ENCODE measurements around the gene PRDM2. TPM values are rescaled to one million over a fixed set of nuclear protein-coding genes. Genes with fewer than 3 reads are reported as not detected.
A peak's percentile ranks its signal among the peaks of the same experiment; 100 is the strongest.

The PRDM2 gene
- total RNA-seq, 1 experiment from 2014 or later, result 12.2 TPM

DNA sequence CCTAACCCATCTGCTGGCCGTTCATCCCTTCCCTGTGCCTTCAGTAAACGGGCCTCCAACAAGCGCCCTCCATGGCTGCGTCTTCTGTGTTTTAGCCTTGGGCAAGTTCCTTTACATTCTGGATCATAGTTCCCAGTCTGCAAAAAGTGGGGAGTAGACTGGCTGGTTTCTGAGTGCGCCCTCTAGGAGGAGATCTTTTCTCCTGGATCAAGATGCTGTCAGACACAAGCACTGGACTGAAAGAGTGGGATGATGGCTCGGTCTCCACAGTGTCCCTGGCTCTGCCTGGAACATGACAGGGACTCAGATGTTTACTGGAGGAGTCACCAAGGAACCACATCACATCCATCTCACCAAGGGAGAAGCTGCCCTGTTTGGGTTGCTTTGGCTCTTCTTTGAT is 88.8 kb downstream of the PRDM2 start:
- no peak for DNase-seq (ENCODE audit: low read depth)

- no peak for DNase-seq (ENCODE audit: low read depth)
Observed at GRCh38 chr1:13790290-13791030, 90.5 kb downstream of the PRDM2 start.

GRCh38 chr1:13792419-13792818 is 92.4 kb downstream of the PRDM2 start:
- no peak for DNase-seq (ENCODE audit: low read depth)

DNA sequence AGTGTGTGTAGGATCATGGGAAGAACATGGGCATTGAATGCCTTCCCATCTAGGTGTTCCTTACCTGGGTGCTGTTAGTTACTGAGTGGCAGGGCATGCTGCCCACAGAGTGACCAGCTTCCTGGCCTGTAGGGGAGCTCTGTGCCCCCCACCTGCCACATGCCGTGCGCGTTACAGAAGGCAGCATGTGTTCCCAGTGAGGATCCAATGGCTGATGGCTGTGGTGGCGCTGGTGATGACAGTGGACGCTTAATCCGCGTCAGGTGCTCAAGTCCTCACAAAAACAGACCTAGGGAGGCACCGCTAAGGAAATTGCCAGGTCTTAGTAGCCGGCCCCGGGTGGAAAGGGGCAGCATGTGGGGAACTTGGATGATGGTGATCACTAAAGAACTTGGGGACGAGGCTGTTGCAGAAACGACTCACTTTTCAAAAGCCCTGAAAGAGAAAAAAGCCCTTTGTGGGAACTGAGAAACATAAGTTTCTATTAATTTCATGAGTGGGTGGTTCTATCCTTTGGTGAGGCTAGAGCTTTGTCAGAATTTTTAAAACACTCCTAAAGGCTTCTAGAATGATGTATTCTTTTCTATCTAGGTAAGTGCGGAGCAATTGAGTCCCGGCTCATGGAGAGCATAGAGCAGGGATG is 93.2 kb downstream of the PRDM2 start:
- DNase-seq (ENCODE audit: low read depth), result no peak

- DNase-seq (ENCODE audit: low read depth), result no peak
Observed at GRCh38 chr1:13794231-13795187, 94.5 kb downstream of the PRDM2 start.

DNA sequence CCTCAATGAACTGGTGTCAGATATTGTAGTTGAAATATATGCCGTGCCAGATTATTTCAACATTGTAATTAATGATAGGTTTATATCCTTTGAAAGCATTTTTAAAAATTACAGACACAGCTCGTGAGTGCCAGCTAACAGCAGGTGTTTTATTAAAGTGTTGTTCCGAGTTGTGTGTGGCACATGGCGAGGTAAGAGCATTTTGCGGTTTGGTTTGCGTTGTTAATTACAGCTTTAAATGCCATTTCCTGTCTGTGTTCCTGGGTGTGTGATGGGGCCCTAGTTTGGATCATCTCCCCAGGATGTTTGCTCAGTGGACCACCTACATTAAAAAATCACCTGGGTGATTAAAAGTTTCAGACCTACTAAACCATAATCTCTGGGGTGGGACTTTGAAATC is 97.4 kb downstream of the PRDM2 start:
- DNase-seq (ENCODE audit: low read depth), result no peak

DNA sequence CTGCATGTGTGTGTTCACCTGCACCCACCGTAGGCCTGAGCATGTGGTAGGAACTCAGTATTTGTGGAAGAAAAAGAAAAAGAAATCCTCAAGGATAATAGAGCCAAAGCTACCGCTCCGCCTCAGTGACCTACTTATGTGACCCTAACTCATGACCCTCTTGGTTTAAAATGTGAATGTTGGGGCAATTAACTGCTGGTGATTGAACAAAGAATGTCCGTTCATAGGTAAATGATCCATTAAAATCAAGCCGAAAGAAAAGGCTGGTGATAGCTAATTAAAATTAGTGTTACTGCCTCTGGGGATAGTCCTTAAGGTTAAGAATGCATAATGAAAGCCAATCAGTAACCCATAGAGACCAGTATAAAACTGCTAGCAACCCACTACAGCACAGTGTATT is 98.1 kb downstream of the PRDM2 start:
- DNase-seq (ENCODE audit: low read depth), result no peak

DNA sequence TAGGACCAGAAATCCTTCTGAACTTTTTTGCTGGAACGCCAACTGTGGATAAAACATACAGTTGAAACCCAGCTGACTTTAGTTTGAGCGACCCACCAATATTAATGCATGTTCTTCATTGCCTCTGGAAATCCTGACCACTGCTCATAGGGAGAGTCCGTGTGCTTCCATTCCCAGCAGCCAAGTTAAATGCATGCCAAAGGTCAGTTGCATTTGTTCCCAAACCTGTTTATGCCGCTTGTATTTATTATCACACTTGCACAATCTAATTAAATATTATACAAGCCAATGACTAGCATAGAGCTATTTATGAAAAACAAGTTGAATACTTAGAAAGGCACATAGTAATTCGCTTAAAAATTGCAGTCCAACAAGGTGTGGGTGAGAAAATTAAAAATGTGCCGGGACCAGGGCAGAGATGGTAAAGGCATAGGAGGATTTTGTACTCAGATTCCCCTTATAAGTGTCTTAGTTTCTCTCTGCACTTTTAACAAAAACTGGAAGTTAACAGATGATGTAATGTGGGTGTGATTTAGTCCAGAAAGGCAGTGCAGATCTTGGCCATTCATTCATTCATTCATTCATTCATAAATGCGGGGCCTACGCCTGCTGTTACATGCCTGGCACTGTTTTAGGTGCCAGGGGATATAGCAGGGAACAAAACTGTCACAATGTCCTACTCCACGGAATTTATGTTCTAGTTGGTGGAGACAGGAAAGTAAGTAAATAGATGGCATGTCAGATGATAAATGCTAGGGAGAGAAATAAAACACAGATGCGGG is 99.7 kb downstream of the PRDM2 start:
- DNase-seq (ENCODE audit: low read depth), result no peak

DNA sequence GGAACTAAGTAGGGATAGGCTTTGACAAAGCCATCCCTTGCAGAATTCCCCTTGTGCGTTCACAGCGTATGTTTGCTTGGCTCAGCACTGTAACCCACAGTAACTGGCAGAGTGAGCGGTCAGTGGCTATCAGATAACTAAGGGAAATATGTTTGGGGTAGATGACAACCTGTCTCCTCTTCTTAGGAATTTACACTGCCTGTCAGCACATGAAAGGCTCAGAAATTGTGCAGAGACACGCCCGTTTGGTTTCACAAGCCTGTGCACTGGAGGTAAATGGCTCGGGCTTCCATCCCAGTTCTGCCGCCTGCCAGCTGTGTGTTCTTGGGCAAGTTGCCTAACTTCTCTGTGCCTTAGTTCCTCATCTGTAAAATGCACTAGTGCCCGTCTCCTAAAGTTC is 101.2 kb downstream of the PRDM2 start:
- no peak for DNase-seq (ENCODE audit: low read depth)

GRCh38 chr1:13801655-13802486 is 101.9 kb downstream of the PRDM2 start:
- no peak for DNase-seq (ENCODE audit: low read depth)

DNA sequence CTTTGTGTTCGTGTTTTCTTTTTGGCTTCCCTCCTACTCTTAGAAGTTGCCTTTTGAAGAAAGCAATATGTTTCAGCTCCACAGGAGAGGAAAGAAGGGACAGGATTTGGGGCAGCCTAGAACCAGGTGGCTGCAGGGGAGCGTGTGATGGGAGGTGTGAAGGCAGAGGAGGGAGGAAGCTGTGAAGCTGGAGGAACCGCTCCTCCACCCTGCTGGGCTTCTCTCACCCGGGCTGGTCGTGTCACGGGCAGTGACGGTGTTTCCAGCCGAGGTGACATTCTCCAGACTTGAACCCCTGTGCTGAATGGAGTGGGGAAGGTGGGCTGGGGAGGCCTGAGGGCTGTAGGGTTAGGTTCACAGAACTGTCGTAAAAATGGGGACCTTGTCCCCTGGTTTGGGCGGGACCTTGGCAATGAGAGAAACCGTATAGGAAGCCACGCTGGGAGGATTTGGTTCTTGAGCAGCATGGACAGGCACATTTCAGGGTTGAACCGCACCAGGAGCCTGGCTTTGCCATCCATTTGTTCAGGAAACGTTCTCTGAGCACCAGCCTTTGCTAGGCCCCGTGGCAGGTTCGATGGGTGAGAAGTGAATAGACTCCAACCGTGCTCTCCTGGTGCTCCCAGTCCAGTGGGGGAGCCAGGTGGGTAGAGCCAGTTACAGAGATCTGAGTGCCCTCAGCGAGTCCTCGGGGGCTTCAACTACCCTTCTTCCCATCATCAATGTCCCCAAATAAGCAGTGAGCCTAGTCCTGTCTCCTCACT is 103.0 kb downstream of the PRDM2 start:
- DNase-seq (ENCODE audit: low read depth), result no peak

DNA sequence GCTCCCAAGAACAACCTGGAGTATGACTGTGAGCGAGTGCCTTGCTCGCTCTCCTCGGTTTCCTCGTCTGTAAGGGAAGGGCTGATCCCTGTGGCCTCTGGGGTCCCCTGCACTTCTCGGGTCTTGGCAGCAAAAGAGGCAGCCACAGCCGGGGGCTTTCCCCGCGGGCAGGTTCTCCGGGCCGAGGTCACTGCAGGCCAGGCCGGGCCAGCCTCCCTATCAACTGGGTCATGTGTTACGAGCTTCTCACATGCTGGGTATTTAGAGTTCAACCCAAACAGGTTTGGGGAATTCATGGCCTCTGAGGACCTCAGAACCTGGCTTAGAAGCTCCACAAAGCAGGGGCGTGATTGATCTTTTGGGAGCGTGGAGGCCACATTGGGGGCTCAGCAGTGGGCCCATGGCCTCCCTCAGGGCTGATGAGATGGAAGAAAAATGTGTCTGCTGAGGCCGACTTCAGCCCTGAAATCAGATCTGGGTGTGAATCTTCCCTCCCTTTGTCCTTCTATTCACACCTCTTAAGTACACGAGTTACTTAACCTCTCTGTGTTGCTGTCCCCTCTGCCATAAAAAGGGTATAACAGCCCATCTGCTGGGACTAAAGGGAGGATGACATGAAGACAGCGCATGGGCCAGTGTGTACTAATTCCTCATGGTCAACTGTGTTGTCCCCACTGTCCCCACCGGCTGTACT is 103.7 kb downstream of the PRDM2 start:
- DNase-seq (ENCODE audit: low read depth), result no peak

- DNase-seq (ENCODE audit: low read depth), result no peak
Observed at GRCh38 chr1:13804240-13804633, 104.2 kb downstream of the PRDM2 start.

- DNase-seq (ENCODE audit: low read depth), result no peak
Observed at GRCh38 chr1:13805431-13805830, 105.4 kb downstream of the PRDM2 start.

- DNase-seq (ENCODE audit: low read depth), result no peak
Observed at GRCh38 chr1:13806108-13806507, 106.1 kb downstream of the PRDM2 start.

GRCh38 chr1:13807209-13807608 is 107.2 kb downstream of the PRDM2 start:
- no peak for DNase-seq (ENCODE audit: low read depth)

DNA sequence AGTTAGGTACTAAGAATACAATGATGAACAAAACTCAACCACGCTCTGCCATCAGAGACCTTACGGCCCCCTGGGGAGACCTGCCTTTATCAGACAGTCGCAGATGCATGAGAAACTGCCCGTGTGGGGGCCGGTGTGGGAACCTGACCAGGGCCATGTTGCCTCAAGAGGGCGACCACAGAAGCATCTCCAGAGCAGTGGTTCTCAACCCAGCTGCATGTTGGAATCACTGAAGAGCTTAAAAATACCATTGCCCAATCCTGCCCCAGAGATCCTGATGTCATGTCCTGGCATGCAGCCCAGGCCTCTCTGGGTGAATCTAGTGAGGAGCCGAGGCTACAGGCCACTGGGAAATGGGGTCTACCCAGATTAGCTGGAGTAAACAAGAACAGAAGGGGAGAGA is 108.7 kb downstream of the PRDM2 start:
- DNase-seq (ENCODE audit: low read depth), result peak; percentile 44

GRCh38 chr1:13809461-13810159 is 109.6 kb downstream of the PRDM2 start:
- no peak for DNase-seq (ENCODE audit: low read depth)
